Gastrocnemius medialis (tissue), 4 donors: Measurements from ENCODE around the gene WNT11.

Experiments
- CTCF ChIP-seq, 5 experiments: fragments of 450-650 bp in 3 of 5; fragments of 200-600 bp in 2 of 5; sonication (generic) in 2 of 5; IDR thresholded peaks in 4 of 5; conservative IDR thresholded peaks in 1 of 5; 1 replicate in 4 of 5; 2 replicates in 1 of 5; pipeline ENCODE4 v1.5.1; 2016 to 2019; ENCODE audit warnings: antibody characterized with exemption in 5 of 5, mild to moderate bottlenecking in 3 of 5, moderate library complexity in 3 of 5
- POLR2A ChIP-seq, 2 donors: fragments of 450-650 bp; IDR thresholded peaks; one replicate each; pipeline ENCODE4 v1.6.1; 2017; ENCODE audit warnings: antibody characterized with exemption in 2 of 2, mild to moderate bottlenecking in 2 of 2, moderate library complexity in 2 of 2

GRCh38 chr11:76214186-76214585, 7.9 kb upstream of the WNT11 start:
- TF ChIP-seq CTCF (IDR thresholded peaks at IDR 0.05 in 4 of 5, conservative IDR thresholded peaks at IDR 0.05 in 1 of 5), result no peak
- no peak for TF ChIP-seq POLR2A (IDR thresholded peaks at IDR 0.05)
